ENCODE data around the gene NRBF2. TPM values are rescaled to one million over a fixed set of nuclear protein-coding genes. Genes with fewer than 3 reads are reported as not detected.

The NRBF2 gene
- total and polyA plus RNA-seq, 9 of the 15 experiments (the other 6 are each of a cell fraction or from before 2014, with no cell fraction given) = 20.8 to 52.1 (median 30.5) TPM

- peak; percentile 68 for TF ChIP-seq SMC3 (conservative IDR thresholded peaks at IDR 0.05; ENCODE audit: insufficient read depth, low read depth, low read length)
- TF ChIP-seq PCBP2 (IDR thresholded peaks at IDR 0.05; ENCODE audit: low read depth, low read length, poor library complexity, severe bottlenecking) = no peak
- TF ChIP-seq CTCF (IDR thresholded peaks at IDR 0.05 in 2 of 3, conservative IDR thresholded peaks at IDR 0.05 in 1 of 3; ENCODE audit: insufficient read depth in 2 of 3, low read depth in 1 of 3, low read length in 3 of 3) = peak; percentile 68 to 91 (median 76)
- TF ChIP-seq DACH1 (IDR thresholded peaks at IDR 0.05; ENCODE audit: partially characterized antibody) = peak; percentile 47
- no peak for TF ChIP-seq ZNF282 (CRISPR knock-in tag; IDR thresholded peaks at IDR 0.05)
- TF ChIP-seq TCF3 (CRISPR knock-in tag; IDR thresholded peaks at IDR 0.05) = no peak
- no peak for TF ChIP-seq POLR2AphosphoS2 (IDR thresholded peaks at IDR 0.05; ENCODE audit: low read length)
- no peak for TF ChIP-seq ZNF12 (CRISPR knock-in tag; IDR thresholded peaks at IDR 0.05)
- TF ChIP-seq DIDO1 (tag; IDR thresholded peaks at IDR 0.05; ENCODE audit: low read depth) = peak; percentile 33; the same call in 1 of the 2 replicates
- no peak for TF ChIP-seq POLR3G (IDR thresholded peaks at IDR 0.05; ENCODE audit: extremely low read depth, insufficient read length, insufficient replicate concordance)
Measured at GRCh38 chr10:63083904-63084689, 49.0 kb upstream of the NRBF2 start (continued).
